OCI-LY1 (cell line): ENCODE results near the gene KRT5.

Experiments used
- H2AFZ ChIP-seq: fragments of 200-600 bp; sonication (generic), shearing (Covaris generic); 2 replicates; pipeline ENCODE4 v1.6.0; 2014; ENCODE audit warnings: antibody characterized with exemption, mild to moderate bottlenecking, low read length
- H3F3A ChIP-seq: fragments of 200-600 bp; sonication (generic), shearing (Covaris generic); 2 replicates; pipeline ENCODE4 v1.6.0; 2014; ENCODE audit warnings: mild to moderate bottlenecking, antibody characterized with exemption, low read length, moderate library complexity; ENCODE audit not compliant: insufficient read depth
- H3K27ac ChIP-seq: fragments of 200-600 bp; sonication (generic); 2 replicates; pipeline ENCODE4 v1.5.1; 2014; ENCODE audit warnings: low read length, mixed run types, mild to moderate bottlenecking, low read depth; ENCODE audit not compliant: poor library complexity, severe bottlenecking
- H3K27me3 ChIP-seq: fragments of 200-600 bp; sonication (generic); 2 replicates; pipeline ENCODE4 v1.6.0; 2014; ENCODE audit warnings: antibody characterized with exemption, mild to moderate bottlenecking, low read length, moderate library complexity; ENCODE audit not compliant: insufficient read depth
- H3K36me3 ChIP-seq: fragments of 200-600 bp; sonication (generic); 2 replicates; pipeline ENCODE4 v1.6.1; 2014; ENCODE audit warnings: mild to moderate bottlenecking, antibody characterized with exemption, low read length, moderate library complexity, mixed read lengths; ENCODE audit not compliant: insufficient read depth
- H3K4me1 ChIP-seq: fragments of 200-600 bp; sonication (generic); 2 replicates; pipeline ENCODE4 v1.5.1; 2014; ENCODE audit warnings: mild to moderate bottlenecking, low read length, moderate library complexity; ENCODE audit not compliant: insufficient read depth, severe bottlenecking
- H3K4me2 ChIP-seq: fragments of 200-600 bp; sonication (generic), shearing (Covaris generic); 2 replicates; pipeline ENCODE4 v1.6.1; 2014; ENCODE audit warnings: low read length
- H3K4me3 ChIP-seq: fragments of 200-600 bp; sonication (generic); 2 replicates; pipeline ENCODE4 v1.5.1; 2014; ENCODE audit warnings: low read length, low read depth, mild to moderate bottlenecking, mixed read lengths; ENCODE audit not compliant: poor library complexity, severe bottlenecking
- H3K79me2 ChIP-seq: fragments of 200-600 bp; shearing (Covaris generic); 2 replicates; pipeline ENCODE4 v1.6.1; 2016; ENCODE audit warnings: mixed run types, low read length, mixed read lengths; ENCODE audit not compliant: insufficient read depth
- H3K9ac ChIP-seq: fragments of 200-600 bp; sonication (generic), shearing (Covaris generic); 2 replicates; pipeline ENCODE4 v1.6.1; 2014; ENCODE audit warnings: mild to moderate bottlenecking, low read length, mixed read lengths
- H3K9me2 ChIP-seq: fragments of 200-600 bp; sonication (generic), shearing (Covaris generic); 2 replicates; pipeline ENCODE4 v1.6.1; 2014; ENCODE audit warnings: low read depth, mild to moderate bottlenecking, low read length, mixed read lengths
- H3K9me3 ChIP-seq: fragments of 200-600 bp; shearing (Covaris generic); 2 replicates; pipeline ENCODE4 v1.6.1; 2014; ENCODE audit warnings: low read length, mixed read lengths
- H4K20me1 ChIP-seq: fragments of 200-600 bp; sonication (generic), shearing (Covaris generic); 2 replicates; pipeline ENCODE4 v1.6.0; 2016; ENCODE audit warnings: mild to moderate bottlenecking, low read length; ENCODE audit not compliant: insufficient read depth
- EZH2 ChIP-seq: fragments of 200-600 bp; sonication (generic), shearing (Covaris generic); IDR thresholded peaks from 2 replicates; pipeline ENCODE4 v1.8.0; 2017; ENCODE audit warnings: borderline replicate concordance, mixed run types, mild to moderate bottlenecking, antibody characterized with exemption, low read length, moderate library complexity, mixed read lengths
- TF ChIP-seq, protein P1 (sequence below): fragments of 200-600 bp; sonication (generic), shearing (Covaris generic); IDR thresholded peaks from 2 replicates; pipeline ENCODE4 v1.5.1; 2017; ENCODE audit warnings: mild to moderate bottlenecking, antibody characterized with exemption, low read length, moderate library complexity, mixed read lengths

Gene KRT5

GRCh38 chr12:52496054-52496453 is 24.1 kb downstream of the KRT5 start:
- H2AFZ ChIP-seq: no peak overlapping the region
- no peaks in the 10 kb centered on the region for H4K20me1 ChIP-seq
- TF ChIP-seq, protein P1, sequence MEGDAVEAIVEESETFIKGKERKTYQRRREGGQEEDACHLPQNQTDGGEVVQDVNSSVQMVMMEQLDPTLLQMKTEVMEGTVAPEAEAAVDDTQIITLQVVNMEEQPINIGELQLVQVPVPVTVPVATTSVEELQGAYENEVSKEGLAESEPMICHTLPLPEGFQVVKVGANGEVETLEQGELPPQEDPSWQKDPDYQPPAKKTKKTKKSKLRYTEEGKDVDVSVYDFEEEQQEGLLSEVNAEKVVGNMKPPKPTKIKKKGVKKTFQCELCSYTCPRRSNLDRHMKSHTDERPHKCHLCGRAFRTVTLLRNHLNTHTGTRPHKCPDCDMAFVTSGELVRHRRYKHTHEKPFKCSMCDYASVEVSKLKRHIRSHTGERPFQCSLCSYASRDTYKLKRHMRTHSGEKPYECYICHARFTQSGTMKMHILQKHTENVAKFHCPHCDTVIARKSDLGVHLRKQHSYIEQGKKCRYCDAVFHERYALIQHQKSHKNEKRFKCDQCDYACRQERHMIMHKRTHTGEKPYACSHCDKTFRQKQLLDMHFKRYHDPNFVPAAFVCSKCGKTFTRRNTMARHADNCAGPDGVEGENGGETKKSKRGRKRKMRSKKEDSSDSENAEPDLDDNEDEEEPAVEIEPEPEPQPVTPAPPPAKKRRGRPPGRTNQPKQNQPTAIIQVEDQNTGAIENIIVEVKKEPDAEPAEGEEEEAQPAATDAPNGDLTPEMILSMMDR: no peak
- no peak for TF ChIP-seq EZH2
- H3K4me2 ChIP-seq: no peak overlapping the region
- no peak overlapping the region for H3K27ac ChIP-seq
- H3K4me1 ChIP-seq: no peaks in the 10 kb centered on the region
- H3K27me3 ChIP-seq: no peaks in the 10 kb centered on the region
- H3K9me2 ChIP-seq: no peaks in the 10 kb centered on the region
- no peak overlapping the region for H3K4me3 ChIP-seq
- no peaks in the 10 kb centered on the region for H3F3A ChIP-seq
- no peaks in the 10 kb centered on the region for H3K36me3 ChIP-seq
- no peak overlapping the region for H3K9ac ChIP-seq
- no peaks in the 10 kb centered on the region for H3K9me3 ChIP-seq
- H3K79me2 ChIP-seq: no peaks in the 10 kb centered on the region

- no peak overlapping the region for H2AFZ ChIP-seq
- H3K36me3 ChIP-seq: no peaks in the 10 kb centered on the region
- no peak overlapping the region for H3K27ac ChIP-seq
- no peaks in the 10 kb centered on the region for H3K9me2 ChIP-seq
- no peaks in the 10 kb centered on the region for H3K9me3 ChIP-seq
- no peak for TF ChIP-seq EZH2
- TF ChIP-seq, protein P1: no peak
- H3K4me1 ChIP-seq: no peaks in the 10 kb centered on the region
- H4K20me1 ChIP-seq: no peaks in the 10 kb centered on the region
- H3K27me3 ChIP-seq: no peaks in the 10 kb centered on the region
- H3F3A ChIP-seq: no peaks in the 10 kb centered on the region
- H3K9ac ChIP-seq: no peak overlapping the region
- H3K79me2 ChIP-seq: no peaks in the 10 kb centered on the region
- no peak overlapping the region for H3K4me2 ChIP-seq
- no peak overlapping the region for H3K4me3 ChIP-seq
These were observed 24.8 kb downstream of the KRT5 start for GRCh38 chr12:52495389-52495788.

DNA sequence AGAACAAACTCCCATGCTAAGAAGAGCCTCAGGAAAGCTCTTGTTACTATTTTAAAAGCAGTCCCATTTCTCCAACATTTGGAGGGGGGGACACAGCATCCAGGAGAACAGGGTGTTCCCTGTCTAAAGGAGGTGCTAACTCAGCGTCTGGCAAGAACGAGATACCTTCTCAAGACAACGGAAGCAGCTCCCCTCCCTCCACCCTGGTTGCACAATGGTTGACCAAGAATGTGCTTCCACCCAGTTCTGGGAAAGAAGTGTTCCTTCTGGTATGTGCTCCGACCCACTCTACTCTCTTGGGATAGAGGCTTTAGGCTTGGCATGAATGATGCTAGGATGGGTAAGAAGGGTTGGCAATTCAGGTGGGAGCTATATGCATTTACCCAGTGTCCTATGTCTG is 25.7 kb downstream of the KRT5 start:
- H3K27me3 ChIP-seq: no peaks in the 10 kb centered on the region
- H2AFZ ChIP-seq: no peak overlapping the region
- H3K9me3 ChIP-seq: no peaks in the 10 kb centered on the region
- H3K4me3 ChIP-seq: no peak overlapping the region
- no peaks in the 10 kb centered on the region for H3F3A ChIP-seq
- H3K9me2 ChIP-seq: no peaks in the 10 kb centered on the region
- H3K79me2 ChIP-seq: no peaks in the 10 kb centered on the region
- no peak overlapping the region for H3K9ac ChIP-seq
- TF ChIP-seq, protein P1: no peak
- TF ChIP-seq EZH2: no peak
- no peaks in the 10 kb centered on the region for H4K20me1 ChIP-seq
- no peaks in the 10 kb centered on the region for H3K36me3 ChIP-seq
- no peak overlapping the region for H3K4me2 ChIP-seq
- H3K27ac ChIP-seq: no peak overlapping the region
- H3K4me1 ChIP-seq: no peaks in the 10 kb centered on the region
